ENCODE measurements around the gene WWTR1.
A peak's percentile ranks its signal among the peaks of the same experiment; 100 is the strongest.

The WWTR1 gene

DNA sequence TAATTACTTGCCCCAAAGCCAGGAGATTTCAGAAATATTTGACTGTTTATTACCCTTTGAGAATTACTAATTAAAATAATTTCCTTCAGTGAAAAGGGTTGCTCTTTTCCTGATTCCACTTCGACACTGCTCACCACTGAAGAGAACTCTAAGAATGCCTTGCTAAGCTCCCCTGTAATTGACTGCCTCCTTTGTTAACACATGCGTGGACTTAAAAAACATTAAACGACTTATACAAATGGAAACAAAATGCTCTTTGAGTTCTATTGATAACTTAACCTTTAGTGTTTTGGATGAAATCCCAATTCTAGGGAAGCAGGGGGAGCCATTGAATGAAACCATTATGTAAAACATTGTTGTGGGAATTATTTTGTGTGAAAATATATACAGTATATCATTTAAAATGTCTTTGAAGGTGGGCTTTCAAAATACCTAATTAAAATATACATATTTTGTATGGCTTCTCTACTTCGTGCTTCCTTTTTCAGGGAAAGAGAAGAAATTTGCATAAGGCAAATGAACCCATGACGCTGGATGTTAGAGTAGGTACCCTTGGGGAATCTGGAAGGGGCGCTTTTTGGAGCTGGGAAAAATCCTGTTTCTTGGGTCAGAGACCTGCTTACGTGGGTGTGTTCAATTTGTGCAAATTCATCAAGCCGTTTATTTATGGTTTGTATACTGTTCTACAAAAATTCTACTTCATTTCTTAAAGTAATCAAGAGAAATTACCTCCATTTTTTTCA, 64.2 kb downstream of the WWTR1 start:
- DNase-seq (ENCODE audit: low spot score) = no peak

DNA sequence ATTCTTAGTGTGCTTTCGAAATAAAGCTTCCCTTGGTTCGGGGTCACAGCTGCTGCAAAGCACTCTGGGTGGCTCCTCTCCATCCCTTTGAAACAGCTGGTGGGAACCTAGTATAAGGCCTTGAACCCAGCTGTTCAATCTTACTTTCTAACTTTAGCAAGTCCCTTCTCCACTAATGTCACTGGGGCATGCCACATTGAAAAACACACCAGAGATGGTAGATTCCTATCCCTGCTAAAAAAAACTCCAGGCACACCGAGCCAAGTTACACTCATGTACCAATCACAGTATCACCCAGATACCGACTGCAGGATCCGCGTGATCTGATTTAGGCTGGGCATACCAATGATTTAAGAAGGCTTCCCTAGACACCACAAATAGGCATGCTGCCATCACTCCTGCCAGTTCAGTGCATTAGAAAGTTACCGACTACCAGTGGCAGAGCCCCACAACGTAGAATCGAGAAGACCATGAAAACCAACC, 65.0 kb downstream of the WWTR1 start:
- no peak for DNase-seq (ENCODE audit: low spot score)

DNA sequence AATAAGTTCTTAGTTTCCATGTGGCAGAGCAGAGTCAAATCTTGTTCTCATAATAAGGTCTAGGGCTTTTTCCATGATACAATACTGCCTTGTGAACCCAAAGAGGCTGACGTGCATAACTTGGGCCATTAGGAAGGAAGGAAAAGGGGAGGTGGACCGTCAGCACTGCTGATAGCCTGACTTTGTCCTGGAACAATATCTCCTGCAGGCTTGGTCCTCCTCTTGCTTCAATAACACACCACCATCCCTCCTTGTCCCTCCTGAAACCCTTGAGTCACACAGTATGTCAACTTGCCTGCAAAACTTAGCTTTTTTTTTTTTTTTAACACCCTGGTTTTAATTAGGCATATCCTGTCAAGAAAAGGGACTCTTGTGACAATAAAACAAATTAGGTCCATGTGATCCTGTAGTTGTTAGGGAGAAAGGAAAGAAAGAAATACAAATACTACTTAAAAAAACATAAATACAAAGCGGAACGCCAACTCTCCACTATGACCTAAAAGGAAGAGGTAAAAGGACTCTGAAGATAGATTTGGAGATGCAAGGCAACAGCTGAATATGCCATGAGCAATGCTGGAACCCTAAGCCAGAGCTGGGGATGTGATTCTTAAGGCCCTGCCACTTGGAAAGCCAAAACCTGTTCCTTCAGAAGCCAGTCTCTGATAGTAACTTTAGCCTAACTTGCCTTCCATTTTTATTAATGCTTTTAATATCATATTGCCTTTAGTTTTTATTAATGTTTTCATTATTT, 67.0 kb downstream of the WWTR1 start:
- no peak for DNase-seq (ENCODE audit: low spot score)

DNA sequence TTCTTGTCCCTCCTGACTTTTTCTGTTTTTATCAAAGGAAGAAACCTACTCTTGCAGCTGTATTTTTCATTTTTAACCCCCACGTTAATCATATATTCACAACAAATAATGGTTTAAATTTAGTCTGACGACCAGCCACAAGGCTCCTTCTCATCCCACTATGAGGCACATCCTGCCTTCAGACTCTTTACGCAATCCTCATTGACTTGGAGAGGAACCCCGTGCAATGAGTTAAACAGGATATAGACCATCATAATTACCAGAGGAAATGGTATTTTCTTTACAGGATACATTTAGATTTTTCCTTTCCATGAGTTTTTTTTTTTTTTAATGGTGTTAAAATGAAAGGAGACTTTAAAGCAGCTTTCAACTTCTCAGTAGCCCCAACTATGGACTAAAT, 68.5 kb downstream of the WWTR1 start:
- no peak for DNase-seq (ENCODE audit: low spot score)

DNA sequence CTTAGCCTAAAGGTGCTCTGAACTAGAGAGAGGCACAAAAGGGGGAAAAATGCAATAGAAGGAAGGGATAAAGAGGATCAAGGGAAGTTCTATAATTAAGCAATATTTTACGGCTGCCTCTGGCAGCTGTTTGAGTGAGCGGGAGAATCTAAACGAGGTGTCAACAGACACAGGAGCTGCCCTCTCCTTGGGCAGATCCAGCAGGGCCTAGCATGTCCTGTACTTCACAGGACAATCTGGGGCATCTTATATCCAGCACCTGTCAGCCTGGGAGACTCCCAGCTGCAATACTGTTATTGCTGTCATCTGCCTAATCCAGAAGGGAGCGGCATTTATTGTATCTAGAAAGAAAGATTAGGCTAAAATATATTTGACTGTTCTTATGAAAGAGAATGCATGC, 68.9 kb downstream of the WWTR1 start:
- DNase-seq (ENCODE audit: low spot score) = no peak

DNA sequence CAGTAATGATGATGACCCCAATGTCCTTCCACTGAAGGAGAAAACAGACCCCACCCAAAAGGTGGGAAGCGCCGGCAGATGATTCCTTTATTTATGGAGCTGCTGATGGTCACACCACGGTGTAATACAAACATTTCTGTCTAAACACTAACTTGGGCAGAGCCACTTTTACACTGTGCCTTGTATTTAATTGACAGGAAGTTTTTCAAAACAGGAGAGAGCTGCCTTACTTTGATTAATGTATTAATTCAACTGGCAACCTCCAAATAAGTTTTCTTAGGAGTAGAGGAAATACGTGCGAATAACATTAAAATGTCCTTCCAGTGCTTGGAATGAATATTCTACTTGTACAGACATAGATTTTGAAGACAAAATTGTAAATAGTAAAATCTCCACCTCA, 70.4 kb downstream of the WWTR1 start:
- DNase-seq (ENCODE audit: low spot score) = no peak

DNA sequence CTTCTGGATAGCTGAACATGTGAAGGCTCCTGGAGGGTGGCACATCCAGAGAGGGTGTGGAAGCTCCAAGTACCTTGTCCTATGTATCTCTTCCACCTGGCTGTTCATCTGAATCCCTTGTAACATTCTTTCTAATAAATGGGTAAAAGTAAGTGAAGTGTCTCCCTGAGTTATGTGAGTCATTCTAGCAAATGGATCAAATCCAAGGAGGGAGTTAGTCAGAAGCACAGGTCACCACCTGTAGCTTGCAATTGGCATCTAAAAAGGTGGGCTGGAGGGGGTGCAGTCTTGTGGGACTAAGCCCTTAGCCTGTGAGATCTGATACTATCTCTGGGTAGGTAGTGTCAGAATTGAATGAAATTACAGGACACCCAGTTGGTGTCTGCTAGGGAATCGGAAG, 71.0 kb downstream of the WWTR1 start:
- no peak for DNase-seq (ENCODE audit: low spot score)

DNA sequence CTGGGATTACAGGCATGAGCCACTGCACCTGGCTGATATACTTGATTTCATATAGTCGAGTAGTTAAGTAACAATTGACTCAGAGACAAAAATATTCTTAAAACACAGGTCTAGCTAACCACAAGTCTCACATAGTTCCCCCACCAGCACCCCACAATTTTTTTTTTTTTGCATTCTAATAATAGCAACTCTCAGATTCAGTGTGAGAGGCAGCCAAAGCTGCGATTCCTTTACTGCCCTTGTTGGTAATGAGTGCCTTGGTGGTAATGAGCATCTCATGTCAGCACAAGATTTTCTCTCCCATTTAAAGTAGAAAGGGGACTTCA, 72.5 kb downstream of the WWTR1 start:
- no peak for DNase-seq (ENCODE audit: low spot score)

DNA sequence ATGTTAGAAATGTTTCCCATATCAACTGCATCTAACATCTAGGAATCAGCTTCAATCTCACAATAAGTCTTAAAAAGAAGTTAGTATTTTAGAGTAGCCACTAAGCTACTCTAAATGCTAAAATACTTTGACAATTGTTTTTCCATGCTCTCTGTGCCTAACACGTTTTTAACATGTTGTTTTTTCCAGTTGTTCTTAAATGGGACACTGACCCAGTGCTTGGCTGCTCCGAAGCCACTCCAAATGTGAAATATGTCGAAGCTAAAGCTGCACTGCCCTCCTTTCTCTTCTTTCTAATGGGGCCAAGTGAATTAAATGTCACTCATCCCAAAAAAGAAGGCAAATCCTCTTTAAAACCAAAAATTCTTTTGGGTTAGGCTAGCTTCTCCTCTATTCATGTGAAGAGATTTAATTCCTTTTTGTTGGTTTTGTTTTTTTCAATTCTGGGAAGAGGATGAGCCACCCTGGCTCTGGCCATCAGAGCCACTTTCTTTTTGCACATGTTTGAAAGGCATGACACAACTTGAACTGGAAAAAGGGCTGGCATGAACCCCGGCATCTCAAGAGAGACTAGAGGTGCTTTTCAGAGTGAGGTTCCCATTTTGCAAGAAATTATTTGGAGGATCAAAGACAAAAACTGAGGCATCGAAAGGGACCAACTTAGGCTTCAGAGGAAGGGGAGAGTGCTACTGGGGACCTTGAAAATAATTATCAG, 73.7 kb downstream of the WWTR1 start:
- DNase-seq (ENCODE audit: low spot score) = no peak

DNA sequence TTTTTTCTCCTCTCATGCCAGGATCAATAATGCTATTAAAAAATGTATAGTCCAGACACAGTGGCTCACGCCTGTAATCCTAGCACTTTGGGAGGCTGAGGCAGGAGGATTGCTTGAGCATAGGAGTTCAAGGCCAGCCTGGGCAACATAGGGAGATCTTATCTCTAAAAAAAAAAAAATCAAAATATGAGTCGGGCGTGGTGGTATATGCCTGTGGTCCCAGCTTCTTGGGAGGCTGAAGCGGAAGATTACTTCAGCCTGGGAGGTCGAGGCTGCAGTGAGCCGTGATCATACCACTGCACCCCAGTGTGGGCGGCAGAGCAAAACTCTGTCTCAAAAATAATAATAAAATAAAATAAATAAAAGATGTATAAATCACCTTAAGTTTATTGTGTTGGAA, 75.4 kb downstream of the WWTR1 start:
- no peak for DNase-seq (ENCODE audit: low spot score)

DNA sequence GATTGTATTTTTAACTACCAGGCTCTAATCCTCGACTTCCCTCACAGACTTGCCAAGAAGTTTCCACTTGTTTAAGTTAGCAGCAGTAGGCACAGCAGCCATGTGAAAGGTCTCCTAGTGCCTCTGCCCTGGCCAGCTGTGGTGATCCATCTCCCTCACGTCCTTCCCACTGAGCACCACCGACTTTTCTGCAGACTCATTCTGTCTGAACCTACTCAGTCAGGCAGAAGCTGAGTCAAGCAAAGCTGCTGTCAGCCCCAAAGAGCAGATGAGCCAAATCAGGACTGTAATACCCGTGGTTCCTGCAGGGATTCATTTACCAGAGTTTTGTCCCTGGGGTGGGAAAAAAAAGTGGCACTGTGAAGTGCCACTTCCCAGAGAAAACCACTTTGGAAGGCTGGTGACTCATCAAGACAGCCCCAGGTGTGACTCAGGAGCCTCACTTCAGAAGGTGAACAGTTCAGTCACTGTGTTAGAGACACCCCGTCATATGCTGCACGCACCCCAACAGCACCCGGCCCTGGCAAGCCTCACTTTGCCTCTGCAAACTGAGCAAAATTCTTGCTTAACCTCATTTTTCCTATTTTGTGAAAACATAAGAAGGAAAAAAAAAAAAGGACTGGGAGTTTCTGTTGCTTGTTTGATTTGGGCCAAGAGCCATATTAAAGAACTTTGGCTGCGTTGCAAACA, 76.0 kb downstream of the WWTR1 start:
- peak; percentile 58 for DNase-seq (ENCODE audit: low spot score)

DNA sequence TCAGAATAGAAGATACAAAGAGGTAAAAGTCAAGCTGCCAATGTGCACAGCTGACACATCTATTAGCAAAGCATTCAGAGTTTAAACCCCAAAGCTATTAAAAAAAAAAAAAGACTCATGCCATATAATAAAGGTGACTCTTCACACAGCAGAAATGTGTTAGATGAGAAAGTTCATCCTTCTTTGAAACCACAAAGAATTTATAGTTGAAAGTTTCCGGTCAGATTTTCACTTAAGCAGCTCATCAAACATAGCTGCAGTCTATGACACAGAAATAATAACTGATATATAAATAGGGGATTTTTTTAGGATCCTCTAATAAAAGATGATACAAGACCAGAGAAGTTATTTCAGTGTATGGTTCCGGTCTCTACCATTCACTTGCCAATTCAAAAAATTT, 76.6 kb downstream of the WWTR1 start:
- no peak for DNase-seq (ENCODE audit: low spot score)

DNA sequence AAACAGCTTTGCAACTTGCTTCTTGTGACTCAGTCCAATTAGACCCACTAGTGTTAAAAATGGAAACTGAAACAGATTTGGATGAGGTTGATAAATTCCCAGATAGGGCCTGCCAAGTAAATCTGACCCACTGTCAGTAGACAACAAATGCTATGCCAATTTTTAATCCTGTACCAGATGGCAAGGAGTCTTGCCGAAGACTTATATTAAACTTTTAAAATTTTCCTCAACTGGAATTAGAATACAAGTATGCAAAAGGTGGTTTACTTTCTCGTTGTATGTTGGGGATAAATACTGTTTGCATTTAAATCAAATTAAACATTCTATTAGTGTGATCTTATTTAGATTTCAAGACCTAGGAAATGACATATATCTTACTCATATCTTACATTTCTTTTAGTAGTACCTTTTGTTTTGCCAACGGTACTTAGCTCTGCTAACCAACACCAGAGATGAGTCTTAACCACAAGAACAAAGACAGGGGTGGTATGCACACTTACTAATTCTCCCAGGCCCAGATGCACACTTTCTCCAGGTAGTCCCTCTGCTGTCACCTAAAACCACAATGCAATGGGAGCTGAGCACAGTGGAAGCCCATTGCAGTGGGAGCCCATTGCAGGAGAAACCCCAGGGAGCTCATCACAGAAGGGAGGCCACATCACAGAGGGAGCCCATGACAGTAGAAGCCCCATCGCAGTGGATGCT, 77.8 kb downstream of the WWTR1 start:
- DNase-seq (ENCODE audit: low spot score) = no peak

DNA sequence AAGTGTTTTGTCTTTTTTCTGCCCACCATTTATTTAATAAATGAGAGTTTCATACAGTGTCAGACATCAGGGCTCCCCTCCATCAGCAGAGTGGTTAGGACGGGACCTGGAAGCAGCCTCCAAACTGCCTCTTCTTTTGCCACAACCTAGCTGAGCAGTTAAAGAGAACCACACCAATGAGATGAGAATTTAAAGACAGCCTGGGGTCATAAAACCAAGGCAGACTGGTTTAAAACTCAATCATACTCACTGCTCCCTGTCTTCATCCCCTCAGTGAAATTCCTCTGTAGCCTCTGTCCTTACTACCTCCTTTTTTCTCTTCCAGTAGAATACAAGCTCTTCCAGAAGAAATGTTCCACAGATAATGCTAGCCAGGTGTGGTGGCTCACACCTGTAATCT, 78.7 kb downstream of the WWTR1 start:
- no peak for DNase-seq (ENCODE audit: low spot score)

DNA sequence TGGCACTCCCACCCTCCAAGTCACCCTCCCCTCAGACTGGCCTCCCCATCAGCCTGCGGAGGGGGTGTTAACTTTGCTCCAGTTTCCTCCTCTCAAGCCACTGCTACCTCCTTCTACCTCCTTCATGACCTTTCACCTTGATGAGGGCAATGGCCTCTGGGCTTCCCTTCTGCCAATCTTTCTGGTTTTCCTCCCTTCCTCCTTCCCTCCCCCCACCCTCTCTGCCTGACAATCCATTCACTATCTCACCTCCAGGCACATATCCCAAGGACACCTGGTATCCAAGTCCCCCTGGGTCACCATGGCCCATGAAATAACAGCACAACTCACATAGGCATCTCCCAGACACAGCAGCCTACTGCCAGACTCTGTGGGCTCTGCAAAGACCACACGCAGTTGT, 80.0 kb downstream of the WWTR1 start:
- no peak for DNase-seq (ENCODE audit: low spot score)

DNA sequence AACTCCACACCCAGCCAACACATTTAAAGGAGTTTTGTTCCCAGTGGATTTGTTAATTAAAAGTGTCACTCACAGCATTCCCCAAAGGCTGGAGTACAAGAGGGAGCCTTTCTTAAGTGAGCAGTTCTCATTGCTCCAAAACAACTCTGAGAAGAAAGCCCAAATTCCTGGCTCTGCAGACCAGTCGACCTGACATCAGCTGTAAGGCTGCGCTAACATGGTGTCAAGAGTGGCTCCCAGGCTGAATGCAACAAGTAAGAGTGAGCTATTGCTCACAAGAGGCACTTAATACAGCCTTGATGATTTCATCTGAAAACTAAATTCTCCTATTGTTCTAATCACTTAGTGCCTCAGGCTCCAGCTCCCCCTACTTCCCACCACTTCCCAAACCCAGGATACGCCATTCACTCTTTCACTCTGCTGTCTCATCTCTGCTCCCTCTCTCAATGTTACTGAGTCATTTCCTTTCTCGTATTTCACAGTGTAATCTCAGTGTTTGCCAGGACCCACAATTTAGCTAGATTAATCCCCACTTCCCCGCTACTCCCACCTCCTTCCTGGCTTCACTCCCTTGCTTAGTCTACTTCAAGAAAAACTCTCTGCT, 81.8 kb downstream of the WWTR1 start:
- peak; percentile 53 for DNase-seq (ENCODE audit: low spot score)

DNA sequence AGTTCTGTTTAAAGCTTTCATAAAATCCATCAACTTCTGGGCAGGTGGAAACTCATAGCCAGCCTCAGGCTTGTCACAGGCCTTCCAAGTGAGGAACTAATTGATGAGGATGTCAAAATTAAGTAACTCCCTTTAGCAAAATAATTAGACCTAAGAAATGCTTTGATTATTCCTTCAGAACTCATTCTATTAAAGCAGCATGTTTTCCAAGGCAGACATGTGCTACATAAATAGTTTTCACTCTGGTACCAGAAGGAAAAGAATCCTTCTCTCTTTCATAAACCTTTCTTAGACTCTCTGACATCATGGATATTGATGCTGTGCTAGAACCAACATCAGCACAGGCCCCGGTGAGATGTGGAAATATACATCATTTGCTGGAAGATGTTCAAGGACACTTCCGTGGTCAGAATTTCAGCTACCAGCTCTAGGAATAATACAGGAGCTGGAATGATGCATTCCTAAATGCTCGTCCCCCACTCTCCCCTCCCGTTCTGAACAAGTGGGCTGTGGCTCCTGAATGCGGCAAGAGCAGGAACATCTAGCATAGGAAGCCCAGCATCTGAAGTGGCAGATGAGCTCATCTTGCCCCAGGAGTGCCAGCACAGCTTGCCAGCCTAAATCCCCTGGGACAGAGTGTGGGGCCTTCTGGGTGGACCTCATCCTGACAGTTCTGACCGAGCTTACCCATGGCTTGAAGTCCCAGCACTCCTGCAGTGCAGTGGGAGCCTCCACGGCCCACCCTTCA, 82.4 kb downstream of the WWTR1 start:
- no peak for DNase-seq (ENCODE audit: low spot score)

DNA sequence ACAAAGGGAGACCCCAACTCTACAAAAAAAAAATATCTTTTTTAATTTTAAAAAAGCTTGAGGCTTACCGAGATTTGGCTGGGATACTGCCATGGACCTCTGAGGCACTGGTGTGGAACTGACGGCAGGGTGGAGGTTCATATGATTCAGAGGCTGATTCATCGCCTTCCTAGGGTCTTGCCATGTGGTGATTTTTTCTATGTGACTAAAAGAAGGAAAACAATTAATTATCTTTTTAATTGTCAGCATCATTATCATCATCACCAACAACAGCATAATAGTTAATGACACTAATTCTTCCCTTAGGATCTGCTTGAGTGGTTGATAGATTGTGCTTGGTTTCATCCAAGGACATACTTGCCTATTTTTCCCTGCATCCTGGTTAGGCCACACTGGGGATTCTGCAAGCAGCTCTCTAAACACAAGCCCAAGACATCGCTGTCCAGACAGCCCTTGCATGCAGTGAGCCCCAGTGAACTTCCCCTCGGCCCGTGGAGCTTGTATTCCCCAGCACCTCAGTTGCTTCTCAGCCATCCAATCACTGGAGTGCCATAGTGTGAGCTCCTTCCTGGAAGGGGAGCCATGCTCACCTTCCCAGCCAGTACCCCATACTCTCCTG, 84.9 kb downstream of the WWTR1 start:
- peak; percentile 60 for DNase-seq (ENCODE audit: low spot score)

DNA sequence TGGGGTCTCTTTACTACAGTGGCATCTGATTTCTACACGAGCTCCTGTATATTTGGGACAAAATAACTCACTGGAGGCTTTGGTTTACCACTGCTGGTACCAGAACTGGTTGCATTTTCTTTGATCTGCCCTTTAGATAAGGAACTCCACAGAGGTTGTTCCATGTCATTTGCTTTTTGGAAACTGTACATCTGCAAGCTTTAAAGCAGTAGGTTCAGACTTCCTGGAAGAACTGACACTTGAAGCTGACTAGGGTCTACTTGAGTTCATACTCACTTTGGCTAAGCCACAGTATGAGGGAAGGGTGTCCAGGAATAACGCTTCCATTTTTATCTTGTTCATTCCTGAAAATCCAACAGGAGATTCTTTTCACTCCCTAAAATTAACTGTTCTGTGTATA, 86.4 kb downstream of the WWTR1 start:
- DNase-seq (ENCODE audit: low spot score) = no peak

DNA sequence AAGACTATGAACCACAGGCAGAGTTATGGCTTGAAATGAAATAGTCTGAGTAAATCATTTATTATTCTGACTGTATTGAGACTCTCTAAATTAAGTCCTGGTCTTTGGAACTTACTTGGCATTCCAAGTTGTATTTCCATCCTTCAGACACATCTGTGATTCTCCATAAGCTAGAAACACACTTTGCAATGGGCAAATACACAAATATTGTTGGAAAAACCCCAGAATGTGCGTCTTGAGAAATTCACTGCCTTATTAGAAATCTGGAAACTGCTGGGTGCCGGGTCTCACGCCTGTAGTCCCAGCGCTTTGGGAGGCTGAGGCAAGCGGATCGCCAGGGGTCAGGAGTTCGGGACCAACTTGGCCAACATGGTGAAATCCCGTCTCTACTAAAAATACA, 87.8 kb downstream of the WWTR1 start:
- no peak for DNase-seq (ENCODE audit: low spot score)
